HG03135 (cell line): ENCODE results near the gene DUSP10.
A peak's percentile ranks its signal among the peaks of the same experiment; 100 is the strongest.

ENCODE experiments used
- ATAC-seq: cut with Tn5 transposase; IDR thresholded peaks from one replicate; pipeline ENCODE4 v1.9.1; 2021; ENCODE audit warnings: mild to moderate bottlenecking, moderate library complexity; ENCODE audit not compliant: unreplicated experiment

Gene DUSP10

GRCh38 chr1:221715321-221716169 is 26.3 kb downstream of the DUSP10 start:
- no peak for ATAC-seq

DNA sequence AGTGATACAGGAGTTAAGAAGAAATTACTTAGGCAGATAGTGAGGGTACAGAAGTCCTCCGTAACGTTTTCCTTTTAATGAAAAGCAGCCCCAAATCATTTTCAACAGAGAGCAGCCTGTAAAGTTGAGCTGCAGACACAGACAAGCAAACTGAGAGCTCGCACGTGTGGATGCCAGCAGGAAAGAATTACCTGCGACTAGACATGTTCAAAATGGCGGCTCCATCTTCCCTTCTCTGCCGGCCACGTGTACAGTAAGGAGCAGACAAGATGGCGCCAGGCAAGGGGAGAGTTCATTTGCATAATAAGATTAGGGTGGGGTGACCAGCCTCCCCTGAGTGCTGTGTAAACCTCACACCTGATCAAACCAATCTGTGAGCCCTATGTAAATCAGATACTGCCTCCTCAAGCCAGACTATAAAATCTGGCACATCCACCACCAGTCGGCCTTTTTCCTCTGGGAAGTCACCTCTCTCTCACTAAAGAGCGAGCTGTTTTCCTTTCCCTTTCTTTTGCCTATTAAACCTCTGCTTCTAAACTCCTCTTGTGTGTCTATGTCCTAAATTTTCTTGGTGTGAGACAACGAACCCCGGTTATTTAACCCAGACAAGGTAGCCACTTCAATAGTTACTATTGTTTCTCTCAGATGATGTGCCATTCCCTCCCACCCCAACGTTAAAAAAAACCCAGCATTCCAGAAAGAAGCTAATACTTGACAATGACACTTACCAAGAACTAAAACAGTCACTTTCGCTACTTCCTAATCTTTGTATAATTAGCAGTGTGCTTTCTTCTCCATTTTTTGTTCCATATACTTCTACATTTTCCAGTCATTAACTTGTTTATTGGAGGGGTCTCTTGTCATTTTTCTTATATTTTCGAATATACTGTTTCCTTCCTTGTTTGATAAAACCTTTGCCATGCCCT is 27.4 kb downstream of the DUSP10 start:
- ATAC-seq: no peak

DNA sequence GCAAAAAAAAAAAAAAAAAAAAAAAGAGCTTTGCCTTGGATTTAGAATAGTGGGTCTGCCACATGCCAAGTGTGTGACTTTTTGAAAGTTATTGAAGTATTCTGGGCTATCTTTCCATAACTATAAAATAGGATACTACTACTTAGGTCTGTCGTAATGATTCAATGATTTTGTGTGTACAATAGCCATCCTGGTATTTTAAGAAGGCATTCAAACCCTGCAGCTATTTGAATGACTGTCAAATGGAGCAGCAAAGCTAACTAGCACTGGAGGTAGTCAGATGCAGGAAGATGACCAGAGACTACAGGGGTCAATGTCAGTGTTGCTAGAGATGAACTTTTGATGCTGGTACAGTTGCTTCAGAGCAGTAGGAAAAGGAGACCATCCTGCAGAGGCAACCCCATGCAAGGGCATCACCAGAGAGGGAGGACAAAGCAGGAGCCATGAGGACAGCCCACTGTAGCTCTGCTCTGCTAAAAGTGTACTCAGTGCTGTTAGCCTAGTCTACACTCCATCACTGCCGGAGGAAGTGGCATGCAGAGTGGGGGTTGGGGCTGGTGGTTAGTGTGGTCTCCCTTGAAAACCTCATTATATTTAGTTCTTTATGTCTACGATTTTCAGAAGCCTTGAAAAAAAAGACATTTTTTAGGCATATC is 29.0 kb downstream of the DUSP10 start:
- ATAC-seq: peak; percentile 49

GRCh38 chr1:221712198-221712684 is 29.6 kb downstream of the DUSP10 start:
- peak; percentile 38 for ATAC-seq

GRCh38 chr1:221711656-221712055 is 30.2 kb downstream of the DUSP10 start:
- ATAC-seq: no peak

GRCh38 chr1:221711063-221711577 is 30.8 kb downstream of the DUSP10 start:
- ATAC-seq: no peak

- ATAC-seq: no peak
Measured at GRCh38 chr1:221709854-221710253, 32.0 kb downstream of the DUSP10 start.

DNA sequence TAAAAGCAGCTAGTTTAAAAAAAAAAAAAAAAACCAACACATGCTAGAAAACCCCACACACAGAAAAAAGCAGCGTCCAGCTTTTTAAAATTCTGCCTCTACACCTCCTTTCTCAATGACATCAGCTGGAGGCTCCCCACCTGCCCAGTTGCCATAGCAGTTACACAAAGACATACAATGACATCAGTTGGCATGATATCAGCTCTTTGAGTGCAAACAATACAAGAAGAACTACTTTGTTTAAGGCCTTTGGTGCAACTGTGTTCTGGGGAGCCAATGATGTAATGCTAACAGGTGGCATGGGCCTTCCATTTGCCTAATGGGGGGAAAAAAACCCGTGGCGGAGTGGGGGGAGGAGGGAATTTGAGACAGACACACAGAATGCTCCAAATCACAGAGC is 32.9 kb downstream of the DUSP10 start:
- peak; percentile 51 for ATAC-seq

DNA sequence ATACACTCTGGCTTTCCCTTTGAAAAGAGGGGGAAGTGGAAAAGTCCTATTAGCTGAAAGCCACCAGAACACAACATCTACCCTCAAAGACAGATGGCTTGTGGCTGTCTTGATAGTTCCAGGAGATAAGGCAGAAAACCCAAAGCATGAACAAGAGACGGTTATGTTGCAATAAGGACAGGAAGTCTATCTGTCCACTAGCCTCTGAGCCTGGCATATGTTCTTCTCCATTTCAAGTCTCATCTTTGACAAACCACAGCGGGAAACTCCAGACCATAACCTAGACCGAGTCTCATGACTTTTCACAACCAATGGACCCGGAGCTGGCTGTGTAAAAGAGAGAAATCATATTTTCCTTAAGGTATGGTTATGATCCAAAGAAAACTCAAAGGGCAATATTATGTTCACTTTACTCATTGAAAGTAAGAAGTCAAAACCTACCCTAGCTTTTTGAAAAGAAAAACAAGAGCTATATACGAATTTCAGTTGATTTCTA is 33.8 kb downstream of the DUSP10 start:
- peak; percentile 59 for ATAC-seq

GRCh38 chr1:221706876-221707582 is 34.9 kb downstream of the DUSP10 start:
- ATAC-seq: no peak

- ATAC-seq: no peak
Measured at GRCh38 chr1:221706191-221706590, 35.7 kb downstream of the DUSP10 start.

DNA sequence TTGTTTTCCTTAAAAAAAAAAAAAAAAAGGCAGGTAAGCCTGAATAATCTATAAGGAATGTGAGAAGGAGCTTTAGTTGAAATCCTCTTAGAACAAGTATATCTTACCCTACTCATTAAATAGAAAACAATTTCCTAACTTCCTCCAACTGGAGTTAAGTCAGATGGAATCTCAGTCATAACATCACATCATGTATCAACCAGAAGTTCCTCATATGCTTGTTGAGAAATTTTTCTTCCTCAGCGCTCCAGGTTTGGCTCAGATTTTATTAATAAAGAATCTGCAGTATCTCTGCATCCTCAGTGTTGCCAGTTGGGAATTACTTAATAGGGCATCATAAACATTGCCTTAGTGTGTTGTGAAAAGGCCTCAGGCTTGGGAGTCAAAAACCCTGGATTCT is 37.6 kb downstream of the DUSP10 start:
- ATAC-seq: no peak

DNA sequence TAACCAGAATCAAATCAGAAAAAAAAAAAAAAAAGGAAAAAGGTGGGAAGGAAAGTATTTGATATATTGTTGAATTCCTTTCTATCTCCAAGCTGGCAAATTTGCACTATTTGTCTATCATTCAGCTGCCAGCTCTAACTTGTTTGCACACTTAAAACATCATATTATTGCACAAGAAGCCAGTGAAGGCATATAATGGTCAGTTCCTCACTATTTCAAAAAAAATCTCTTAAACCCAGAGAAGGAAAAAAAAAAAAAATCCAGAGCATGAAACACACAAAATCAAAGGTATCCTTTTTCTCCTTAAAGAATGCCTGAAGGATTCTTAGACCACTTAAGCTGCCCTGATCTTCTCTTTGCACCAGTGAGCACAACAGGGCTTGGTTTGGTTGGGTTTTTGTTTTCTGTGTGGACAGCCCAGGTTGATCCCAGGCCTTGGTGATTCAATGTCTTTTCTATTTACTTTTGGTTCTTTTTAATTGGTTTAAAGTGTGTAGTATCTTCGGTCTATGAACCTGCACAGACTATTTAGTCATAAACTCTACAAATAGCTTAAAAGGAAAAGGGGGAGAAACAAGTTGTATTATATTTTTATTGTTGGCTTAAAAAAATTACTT is 40.2 kb downstream of the DUSP10 start:
- ATAC-seq: no peak

DNA sequence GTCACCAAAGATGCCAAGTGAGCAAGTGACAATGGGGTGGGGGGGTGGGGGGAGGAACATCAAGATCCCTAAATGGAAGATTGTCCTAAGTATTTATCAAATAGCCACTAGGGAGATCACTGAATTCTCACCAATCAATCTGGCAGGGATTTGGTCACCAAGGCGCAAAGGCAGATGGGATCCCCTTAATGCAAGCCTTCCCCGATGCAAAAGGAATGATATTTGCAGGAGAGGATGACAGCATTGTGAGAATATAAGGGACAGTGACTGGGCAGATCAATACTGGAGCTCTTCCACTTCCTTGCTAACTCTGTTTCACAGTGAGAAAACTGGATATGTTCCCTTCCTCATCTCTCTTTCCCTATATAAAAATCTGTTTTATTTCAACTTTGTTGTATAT is 40.9 kb downstream of the DUSP10 start:
- no peak for ATAC-seq

DNA sequence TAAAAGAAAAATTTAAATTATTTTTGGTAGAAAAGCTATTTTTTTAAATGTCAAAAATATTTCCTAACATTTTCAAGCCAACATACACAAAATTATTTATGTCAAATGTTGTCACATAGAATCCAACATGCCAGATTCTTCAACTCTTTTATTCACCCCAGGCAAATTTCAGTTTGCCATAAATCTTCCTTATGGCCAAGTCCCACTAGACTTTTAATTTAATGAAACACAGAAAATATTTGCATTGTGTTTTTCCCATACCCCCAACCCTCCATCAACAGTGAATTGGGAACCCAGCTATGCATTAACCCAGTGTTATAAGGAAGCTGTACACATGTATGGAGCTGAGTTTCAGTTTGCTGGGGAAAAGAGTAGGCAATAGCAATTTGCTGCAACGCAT is 41.4 kb downstream of the DUSP10 start:
- ATAC-seq: no peak

- ATAC-seq: no peak
Measured at GRCh38 chr1:221699978-221700519, 41.8 kb downstream of the DUSP10 start.

- ATAC-seq: no peak
Measured at GRCh38 chr1:221699577-221699976, 42.3 kb downstream of the DUSP10 start.

- no peak for ATAC-seq
Measured at GRCh38 chr1:221698579-221699349, 43.1 kb downstream of the DUSP10 start.
